Measurements from ENCODE around the gene CCDC93.

CCDC93 gene

GRCh38 chr2:117875786-117876185 is 138.1 kb downstream of the CCDC93 start:
- DNase-seq = no peak
